Measurements from ENCODE around the gene DEPDC5.

DNA sequence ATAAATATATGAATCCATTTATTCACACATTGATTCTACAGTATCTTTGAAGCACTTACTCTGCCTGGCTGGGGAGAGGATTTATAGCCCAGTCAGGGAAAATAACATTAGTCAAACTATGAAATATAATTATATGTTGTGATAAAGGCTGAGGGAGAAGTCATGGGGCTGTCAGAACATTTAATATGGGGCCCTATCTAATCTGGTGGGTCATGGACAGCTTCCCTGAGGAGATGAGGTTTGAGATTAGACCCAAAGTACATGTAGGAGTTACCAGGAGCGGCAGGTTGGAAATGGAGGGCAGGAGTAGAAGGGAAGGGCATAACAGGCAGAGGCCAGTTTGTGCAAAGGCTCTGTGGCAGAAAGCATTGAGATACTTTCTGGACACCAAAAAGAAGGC is 86.2 kb downstream of the DEPDC5 start:
- TF ChIP-seq, protein P1, sequence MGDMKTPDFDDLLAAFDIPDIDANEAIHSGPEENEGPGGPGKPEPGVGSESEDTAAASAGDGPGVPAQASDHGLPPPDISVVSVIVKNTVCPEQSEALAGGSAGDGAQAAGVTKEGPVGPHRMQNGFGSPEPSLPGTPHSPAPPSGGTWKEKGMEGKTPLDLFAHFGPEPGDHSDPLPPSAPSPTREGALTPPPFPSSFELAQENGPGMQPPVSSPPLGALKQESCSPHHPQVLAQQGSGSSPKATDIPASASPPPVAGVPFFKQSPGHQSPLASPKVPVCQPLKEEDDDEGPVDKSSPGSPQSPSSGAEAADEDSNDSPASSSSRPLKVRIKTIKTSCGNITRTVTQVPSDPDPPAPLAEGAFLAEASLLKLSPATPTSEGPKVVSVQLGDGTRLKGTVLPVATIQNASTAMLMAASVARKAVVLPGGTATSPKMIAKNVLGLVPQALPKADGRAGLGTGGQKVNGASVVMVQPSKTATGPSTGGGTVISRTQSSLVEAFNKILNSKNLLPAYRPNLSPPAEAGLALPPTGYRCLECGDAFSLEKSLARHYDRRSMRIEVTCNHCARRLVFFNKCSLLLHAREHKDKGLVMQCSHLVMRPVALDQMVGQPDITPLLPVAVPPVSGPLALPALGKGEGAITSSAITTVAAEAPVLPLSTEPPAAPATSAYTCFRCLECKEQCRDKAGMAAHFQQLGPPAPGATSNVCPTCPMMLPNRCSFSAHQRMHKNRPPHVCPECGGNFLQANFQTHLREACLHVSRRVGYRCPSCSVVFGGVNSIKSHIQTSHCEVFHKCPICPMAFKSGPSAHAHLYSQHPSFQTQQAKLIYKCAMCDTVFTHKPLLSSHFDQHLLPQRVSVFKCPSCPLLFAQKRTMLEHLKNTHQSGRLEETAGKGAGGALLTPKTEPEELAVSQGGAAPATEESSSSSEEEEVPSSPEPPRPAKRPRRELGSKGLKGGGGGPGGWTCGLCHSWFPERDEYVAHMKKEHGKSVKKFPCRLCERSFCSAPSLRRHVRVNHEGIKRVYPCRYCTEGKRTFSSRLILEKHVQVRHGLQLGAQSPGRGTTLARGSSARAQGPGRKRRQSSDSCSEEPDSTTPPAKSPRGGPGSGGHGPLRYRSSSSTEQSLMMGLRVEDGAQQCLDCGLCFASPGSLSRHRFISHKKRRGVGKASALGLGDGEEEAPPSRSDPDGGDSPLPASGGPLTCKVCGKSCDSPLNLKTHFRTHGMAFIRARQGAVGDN (IDR thresholded peaks at IDR 0.05) = no peak
- TF ChIP-seq, protein P2, sequence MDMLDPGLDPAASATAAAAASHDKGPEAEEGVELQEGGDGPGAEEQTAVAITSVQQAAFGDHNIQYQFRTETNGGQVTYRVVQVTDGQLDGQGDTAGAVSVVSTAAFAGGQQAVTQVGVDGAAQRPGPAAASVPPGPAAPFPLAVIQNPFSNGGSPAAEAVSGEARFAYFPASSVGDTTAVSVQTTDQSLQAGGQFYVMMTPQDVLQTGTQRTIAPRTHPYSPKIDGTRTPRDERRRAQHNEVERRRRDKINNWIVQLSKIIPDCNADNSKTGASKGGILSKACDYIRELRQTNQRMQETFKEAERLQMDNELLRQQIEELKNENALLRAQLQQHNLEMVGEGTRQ (IDR thresholded peaks at IDR 0.05; ENCODE audit: borderline replicate concordance, low read depth, low read length) = no peak
- TF ChIP-seq POLR2A (IDR thresholded peaks at IDR 0.05; ENCODE audit: low read depth, low read length) (no peak), EZH2 (IDR thresholded peaks at IDR 0.05; ENCODE audit: borderline replicate concordance, control insufficient read depth, low read depth, low read length) (no peak), CBFB (IDR thresholded peaks at IDR 0.05; ENCODE audit: low read depth) (no peak)
- TF ChIP-seq, protein P3, sequence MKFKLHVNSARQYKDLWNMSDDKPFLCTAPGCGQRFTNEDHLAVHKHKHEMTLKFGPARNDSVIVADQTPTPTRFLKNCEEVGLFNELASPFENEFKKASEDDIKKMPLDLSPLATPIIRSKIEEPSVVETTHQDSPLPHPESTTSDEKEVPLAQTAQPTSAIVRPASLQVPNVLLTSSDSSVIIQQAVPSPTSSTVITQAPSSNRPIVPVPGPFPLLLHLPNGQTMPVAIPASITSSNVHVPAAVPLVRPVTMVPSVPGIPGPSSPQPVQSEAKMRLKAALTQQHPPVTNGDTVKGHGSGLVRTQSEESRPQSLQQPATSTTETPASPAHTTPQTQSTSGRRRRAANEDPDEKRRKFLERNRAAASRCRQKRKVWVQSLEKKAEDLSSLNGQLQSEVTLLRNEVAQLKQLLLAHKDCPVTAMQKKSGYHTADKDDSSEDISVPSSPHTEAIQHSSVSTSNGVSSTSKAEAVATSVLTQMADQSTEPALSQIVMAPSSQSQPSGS (IDR thresholded peaks at IDR 0.05; ENCODE audit: low read length) = no peak
